ENCODE data around the gene HMBS.

Gene HMBS

DNA sequence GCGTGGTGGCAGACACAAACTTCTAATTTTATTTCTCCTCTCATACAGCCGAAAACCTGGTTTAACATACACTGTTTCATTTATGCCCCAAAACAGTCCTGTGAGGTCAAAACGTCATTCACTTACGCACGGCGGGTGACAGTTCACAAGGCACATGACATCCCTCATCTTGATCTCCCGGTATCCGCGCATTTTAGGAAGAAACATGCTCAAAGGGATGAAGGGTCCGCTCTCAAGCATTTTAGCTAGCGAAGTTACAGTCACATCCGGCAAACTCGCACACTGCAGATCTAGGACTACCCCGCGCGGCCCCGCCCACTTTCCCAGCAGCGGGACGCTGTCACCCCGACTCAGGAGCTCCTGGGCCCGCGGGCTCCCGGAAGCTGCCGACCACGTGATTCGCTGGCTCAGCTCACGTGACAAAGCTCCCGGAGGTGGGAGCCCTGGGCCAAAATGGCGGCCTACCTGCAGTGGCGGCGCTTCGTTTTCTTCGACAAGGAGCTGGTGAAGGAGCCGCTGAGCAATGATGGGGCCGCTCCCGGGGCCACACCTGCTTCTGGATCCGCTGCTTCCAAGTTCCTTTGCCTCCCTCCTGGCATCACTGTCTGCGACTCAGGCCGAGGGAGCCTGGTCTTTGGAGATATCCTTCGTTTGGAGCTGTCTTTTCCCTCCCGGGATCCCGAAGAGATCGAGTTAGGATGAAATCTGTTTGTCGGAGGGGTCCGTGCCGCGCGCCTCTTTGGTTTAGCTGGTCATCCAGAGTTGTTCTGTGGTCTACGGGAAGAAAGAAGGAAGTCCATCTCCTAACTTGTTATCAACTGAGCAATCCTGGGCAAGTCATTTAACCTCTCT, 17.1 kb upstream of the HMBS start, which contains the start of gene VPS11 (continued):
- no peak for TF ChIP-seq ZNF621 (tag by site-specific recombination; IDR thresholded peaks at IDR 0.05)
- TF ChIP-seq ZIC2 (tag by site-specific recombination; IDR thresholded peaks at IDR 0.05): peak; percentile 47
- TF ChIP-seq, protein P1, sequence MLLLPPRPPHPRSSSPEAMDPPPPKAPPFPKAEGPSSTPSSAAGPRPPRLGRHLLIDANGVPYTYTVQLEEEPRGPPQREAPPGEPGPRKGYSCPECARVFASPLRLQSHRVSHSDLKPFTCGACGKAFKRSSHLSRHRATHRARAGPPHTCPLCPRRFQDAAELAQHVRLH (tag by site-specific recombination; IDR thresholded peaks at IDR 0.05): 0 out of 2 replicates have a peak, but pooled peaks have one; percentile 48
- no peak for TF ChIP-seq ZNF174 (tag by site-specific recombination; IDR thresholded peaks at IDR 0.05)
- TF ChIP-seq ZNF544 (tag by site-specific recombination; IDR thresholded peaks at IDR 0.05): no peak
- TF ChIP-seq ZNF677 (tag by site-specific recombination; IDR thresholded peaks at IDR 0.05): no peak
- 0 out of 2 replicates have a peak, but pooled peaks have one; percentile 40 for TF ChIP-seq KLF8 (tag by site-specific recombination; IDR thresholded peaks at IDR 0.05)
- TF ChIP-seq, protein P2, sequence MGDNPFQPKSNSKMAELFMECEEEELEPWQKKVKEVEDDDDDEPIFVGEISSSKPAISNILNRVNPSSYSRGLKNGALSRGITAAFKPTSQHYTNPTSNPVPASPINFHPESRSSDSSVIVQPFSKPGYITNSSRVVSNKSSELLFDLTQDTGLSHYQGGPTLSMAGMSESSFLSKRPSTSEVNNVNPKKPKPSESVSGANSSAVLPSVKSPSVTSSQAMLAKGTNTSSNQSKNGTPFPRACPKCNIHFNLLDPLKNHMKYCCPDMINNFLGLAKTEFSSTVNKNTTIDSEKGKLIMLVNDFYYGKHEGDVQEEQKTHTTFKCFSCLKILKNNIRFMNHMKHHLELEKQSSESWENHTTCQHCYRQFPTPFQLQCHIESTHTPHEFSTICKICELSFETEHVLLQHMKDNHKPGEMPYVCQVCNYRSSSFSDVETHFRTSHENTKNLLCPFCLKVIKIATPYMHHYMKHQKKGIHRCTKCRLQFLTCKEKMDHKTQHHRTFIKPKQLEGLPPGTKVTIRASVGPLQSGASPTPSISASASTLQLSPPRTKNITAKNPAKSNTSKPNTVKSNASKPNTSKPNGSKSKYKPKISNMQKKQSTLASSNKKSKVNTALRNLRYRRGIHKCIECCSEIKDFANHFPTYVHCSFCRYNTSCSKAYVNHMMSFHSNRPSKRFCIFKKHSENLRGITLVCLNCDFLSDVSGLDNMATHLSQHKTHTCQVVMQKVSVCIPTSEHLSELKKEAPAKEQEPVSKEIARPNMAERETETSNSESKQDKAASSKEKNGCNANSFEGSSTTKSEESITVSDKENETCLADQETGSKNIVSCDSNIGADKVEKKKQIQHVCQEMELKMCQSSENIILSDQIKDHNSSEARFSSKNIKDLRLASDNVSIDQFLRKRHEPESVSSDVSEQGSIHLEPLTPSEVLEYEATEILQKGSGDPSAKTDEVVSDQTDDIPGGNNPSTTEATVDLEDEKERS (tag by site-specific recombination; IDR thresholded peaks at IDR 0.05): no peak
- peak; percentile 78 for TF ChIP-seq ZNF335 (tag by site-specific recombination; conservative IDR thresholded peaks at IDR 0.05)
- no peak for TF ChIP-seq ZNF610 (tag by site-specific recombination; IDR thresholded peaks at IDR 0.05; ENCODE audit: borderline replicate concordance)
- 0 out of 2 replicates have a peak, but pooled peaks have one; percentile 42 for TF ChIP-seq TRIM28 (IDR thresholded peaks at IDR 0.05; ENCODE audit: borderline replicate concordance, low read length)
- TF ChIP-seq, protein P3, sequence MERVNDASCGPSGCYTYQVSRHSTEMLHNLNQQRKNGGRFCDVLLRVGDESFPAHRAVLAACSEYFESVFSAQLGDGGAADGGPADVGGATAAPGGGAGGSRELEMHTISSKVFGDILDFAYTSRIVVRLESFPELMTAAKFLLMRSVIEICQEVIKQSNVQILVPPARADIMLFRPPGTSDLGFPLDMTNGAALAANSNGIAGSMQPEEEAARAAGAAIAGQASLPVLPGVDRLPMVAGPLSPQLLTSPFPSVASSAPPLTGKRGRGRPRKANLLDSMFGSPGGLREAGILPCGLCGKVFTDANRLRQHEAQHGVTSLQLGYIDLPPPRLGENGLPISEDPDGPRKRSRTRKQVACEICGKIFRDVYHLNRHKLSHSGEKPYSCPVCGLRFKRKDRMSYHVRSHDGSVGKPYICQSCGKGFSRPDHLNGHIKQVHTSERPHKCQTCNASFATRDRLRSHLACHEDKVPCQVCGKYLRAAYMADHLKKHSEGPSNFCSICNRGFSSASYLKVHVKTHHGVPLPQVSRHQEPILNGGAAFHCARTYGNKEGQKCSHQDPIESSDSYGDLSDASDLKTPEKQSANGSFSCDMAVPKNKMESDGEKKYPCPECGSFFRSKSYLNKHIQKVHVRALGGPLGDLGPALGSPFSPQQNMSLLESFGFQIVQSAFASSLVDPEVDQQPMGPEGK (tag by site-specific recombination; IDR thresholded peaks at IDR 0.05): peak; percentile 31; the same call in 1 of the 2 replicates
- TF ChIP-seq KLF9 (tag by site-specific recombination; IDR thresholded peaks at IDR 0.05; ENCODE audit: low read depth): peak; percentile 94
- no peak for TF ChIP-seq SCRT2 (tag by site-specific recombination; IDR thresholded peaks at IDR 0.05)
- TF ChIP-seq ZNF501 (tag by site-specific recombination; IDR thresholded peaks at IDR 0.05): no peak
- peak; percentile 74 for TF ChIP-seq SP3 (tag by site-specific recombination; IDR thresholded peaks at IDR 0.05)
- peak; percentile 44; the same call in 1 of the 2 replicates for TF ChIP-seq ZBTB6 (tag by site-specific recombination; IDR thresholded peaks at IDR 0.05)
- TF ChIP-seq ZNF239 (tag by site-specific recombination; IDR thresholded peaks at IDR 0.05): no peak
- no peak for TF ChIP-seq MZF1 (tag by site-specific recombination; IDR thresholded peaks at IDR 0.05; ENCODE audit: borderline replicate concordance)
- TF ChIP-seq ZNF341 (tag by site-specific recombination; IDR thresholded peaks at IDR 0.05; ENCODE audit: low read depth): no peak
- no peak for TF ChIP-seq ZNF791 (tag by site-specific recombination; IDR thresholded peaks at IDR 0.05)
- TF ChIP-seq ZNF324 (tag by site-specific recombination; IDR thresholded peaks at IDR 0.05): peak; percentile 44; the same call in 1 of the 2 replicates

Measured in HEK293 (cell line).